B cell (primary cell): Measurements from ENCODE around the gene MTRF1. TPM values are rescaled to one million over a fixed set of nuclear protein-coding genes. Genes with fewer than 3 reads are reported as not detected.

Experiments
- ATAC-seq: fragments of 200-7000 bp; cut with Tn5 transposase; one replicate; pipeline ENCODE4 v1.10.0; 2021; ENCODE audit warnings: low read depth, mild to moderate bottlenecking, moderate number of reproducible peaks, moderate library complexity
- CTCF ChIA-PET: fragments of 350-600 bp; sonication (Branson Sonifier 250); formaldehyde crosslinking; loops from one replicate; lab custom pipeline; 2021; ENCODE audit warnings: antibody characterized with exemption, inconsistent platforms; lab: Charles Lee
- POLR2A ChIA-PET: fragments of 350-600 bp; sonication (Branson Sonifier 250); formaldehyde crosslinking; loops from one replicate; lab custom pipeline; 2021; ENCODE audit warnings: antibody characterized with exemption; lab: Charles Lee
- DNase-seq: peaks from one replicate; pipeline ENCODE4 v3.0.0; 2013
- H2AFZ ChIP-seq: 2 replicates; pipeline ENCODE4 v1.6.1; 2012; ENCODE audit warnings: mild to moderate bottlenecking, low read depth, low read length; ENCODE audit not compliant: insufficient read depth, poor library complexity, severe bottlenecking
- H3K27ac ChIP-seq, 2 donors: 1 replicate in 1 of 2; 2 replicates in 1 of 2; pipeline ENCODE4 v1.5.1; 2012 to 2013; ENCODE audit warnings: low read length in 2 of 2, mild to moderate bottlenecking in 2 of 2, moderate library complexity in 1 of 2
- H3K27me3 ChIP-seq, 4 experiments: fragments of 200-600 bp in 1 of 4; sonication (generic) in 1 of 4; replicated peaks in 1 of 4; 1 replicate in 2 of 4; 2 replicates in 2 of 4; pipeline versions ENCODE4 v1.6.1 to v1.7.0; 2013 to 2016; ENCODE audit warnings: low read length in 3 of 4, mild to moderate bottlenecking in 2 of 4, mixed read lengths in 1 of 4, moderate library complexity in 1 of 4; ENCODE audit not compliant: insufficient read depth in 4 of 4, control insufficient read depth in 3 of 4; ENCODE audit errors: control extremely low read depth in 1 of 4
- H3K36me3 ChIP-seq, 2 experiments: replicated peaks in 1 of 2; 1 replicate in 1 of 2; 2 replicates in 1 of 2; pipeline versions ENCODE4 v1.6.1 to v1.7.1; 2013; ENCODE audit warnings: low read length in 1 of 2; ENCODE audit not compliant: insufficient read depth in 2 of 2, control insufficient read depth in 1 of 2; ENCODE audit errors: control extremely low read depth in 1 of 2, extremely low read depth in 1 of 2
- H3K4me1 ChIP-seq, 2 donors: fragments of 200-600 bp in 1 of 2; sonication (generic) in 1 of 2; 1 replicate in 1 of 2; 2 replicates in 1 of 2; pipeline versions ENCODE4 v1.5.1 to v1.6.1; 2013 to 2017; ENCODE audit warnings: low read length in 2 of 2; ENCODE audit not compliant: control insufficient read depth in 2 of 2, insufficient read depth in 2 of 2
- H3K4me2 ChIP-seq: replicated peaks from 2 replicates; pipeline ENCODE3; 2012; ENCODE audit warnings: mild to moderate bottlenecking, low read depth, low read length; ENCODE audit not compliant: poor library complexity, severe bottlenecking
- H3K4me3 ChIP-seq, 5 experiments: fragments of 200-600 bp in 1 of 5; sonication (generic) in 1 of 5; 1 replicate in 3 of 5; 2 replicates in 2 of 5; pipeline versions ENCODE4 v1.5.1 to v1.7.0; 2011 to 2016; ENCODE audit warnings: low read length in 4 of 5, mild to moderate bottlenecking in 4 of 5, low read depth in 2 of 5, control low read depth in 1 of 5, moderate library complexity in 1 of 5; ENCODE audit not compliant: insufficient read depth in 1 of 5; ENCODE audit errors: control extremely low read depth in 1 of 5, extremely low read depth in 1 of 5
- H3K79me2 ChIP-seq: fragments of 200-600 bp; sonication (generic); one replicate; pipeline ENCODE4 v1.6.0; 2016; ENCODE audit warnings: low read length; ENCODE audit not compliant: control insufficient read depth, insufficient read depth
- H3K9ac ChIP-seq: fragments of 200-600 bp; sonication (generic); 2 replicates; pipeline ENCODE4 v1.6.1; 2017; ENCODE audit warnings: mild to moderate bottlenecking, low read length, moderate library complexity
- H3K9me3 ChIP-seq, 3 donors: one replicate each; pipeline versions ENCODE4 v1.6.1 to v1.7.1; 2013; ENCODE audit warnings: low read length in 2 of 3; ENCODE audit not compliant: control insufficient read depth in 2 of 3, insufficient read depth in 1 of 3; ENCODE audit errors: control extremely low read depth in 1 of 3
- H4K20me1 ChIP-seq: 2 replicates; pipeline ENCODE4 v1.6.0; 2012; ENCODE audit warnings: mild to moderate bottlenecking, low read length; ENCODE audit not compliant: insufficient read depth, control insufficient read depth, poor library complexity, severe bottlenecking
- H3K27ac Mint-ChIP-seq: one replicate; pipeline ENCODE4 v1.8.0; 2021; ENCODE audit warnings: mixed read lengths
- H3K27me3 Mint-ChIP-seq: one replicate; pipeline ENCODE4 v1.8.0; 2021; ENCODE audit warnings: mixed read lengths
- H3K4me1 Mint-ChIP-seq: one replicate; pipeline ENCODE4 v1.8.0; 2021; ENCODE audit warnings: mixed read lengths
- H3K4me3 Mint-ChIP-seq: one replicate; pipeline ENCODE4 v1.8.0; 2021; ENCODE audit warnings: mixed read lengths
- H3K9me3 Mint-ChIP-seq: one replicate; pipeline ENCODE4 v1.8.0; 2022; ENCODE audit warnings: mixed read lengths; ENCODE audit not compliant: insufficient read depth
- EZH2 ChIP-seq: IDR thresholded peaks from 2 replicates; pipeline ENCODE4 v1.6.1; 2012; ENCODE audit warnings: borderline replicate concordance, low read depth, mild to moderate bottlenecking, moderate library complexity, low read length; ENCODE audit not compliant: insufficient read depth, poor library complexity, severe bottlenecking
- WGBS: methylation state at CpG from one replicate; pipeline ENCODE4 v1.1.5; 2013; ENCODE audit warnings: missing lambda C conversion rate; ENCODE audit not compliant: insufficient coverage; 5-methylcytosine and 5-hydroxymethylcytosine counted together
- intact Hi-C: fragments of 100-400 bp; cut with micrococcal nuclease; formaldehyde crosslinking; loops from one replicate; pipeline ENCODE4 v1.10.0; 2022
- polyA plus RNA-seq: library from polyadenylated mRNA; depleted of rRNA; stranded (reverse); fragments of >200 nt; gene quantifications from 2 replicates; pipeline ENCODE4 v1.2.3, GENCODE V29; 2012
- total RNA-seq, 2 donors: library from RNA; stranded (reverse); fragments of 120-200 nt in 1 of 2; gene quantifications; 1 replicate in 1 of 2; 2 replicates in 1 of 2; pipeline versions ENCODE4 v1.2.3 to v1.2.4, GENCODE V29; 2013 to 2022
- TF ChIP-seq, protein P1 (sequence below): fragments of 200-600 bp; IDR thresholded peaks from one replicate; pipeline ENCODE4 v1.8.0; 2022; ENCODE audit warnings: antibody characterized with exemption, mild to moderate bottlenecking

Gene MTRF1
- total and polyA plus RNA-seq, 2 donors (not counting 1 experiment from before 2014, with no cell fraction given): 24.4 to 36.0 TPM

DNA sequence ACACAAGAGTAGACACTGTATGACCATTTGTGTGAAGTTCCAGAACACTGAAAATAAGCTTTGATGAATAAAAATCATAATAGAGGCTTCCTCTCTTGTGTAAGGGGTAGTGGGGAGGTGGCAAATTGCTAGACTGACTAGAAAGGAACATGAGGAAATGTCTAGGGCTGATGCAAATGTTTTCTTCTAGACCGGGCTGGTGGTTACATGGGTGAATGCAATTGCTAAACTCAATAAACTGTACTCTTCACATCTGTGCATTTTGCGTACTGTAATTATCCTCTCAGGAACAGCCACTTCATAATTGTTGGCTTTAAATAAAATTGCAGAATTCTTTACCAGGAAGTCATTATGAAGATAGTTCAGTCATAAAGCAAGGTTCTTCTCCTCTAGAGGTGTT, 63.9 kb downstream of the MTRF1 start:
- H3K27ac Mint-ChIP-seq: peak overlapping the region; percentile 98
- Histone ChIP-seq H3K9me3 (peaks cover 0 to 7% (median 2%) of the 10 kb centered on the region in 3 donors), H3K4me2 (peak overlapping the region; percentile 66), H3K27me3 (no peaks in the 10 kb centered on the region), H3K36me3 (no peaks in the 10 kb centered on the region), H3K4me3 (peak overlapping the region in 2 of 5 experiments; percentile 5 to 47), H2AFZ (peak overlapping the region; percentile 3), H3K79me2 (no peaks in the 10 kb centered on the region), H3K27ac (peak overlapping the region; percentile 71 to 100), H3K4me1 (peaks cover 35% of the 10 kb centered on the region in 2 donors), H3K9ac (peak overlapping the region; percentile 69), H4K20me1 (no peaks in the 10 kb centered on the region)
- CTCF ChIA-PET: interaction anchor here (1.0 to 1.9 kb wide), 2 partner anchors 21 to 23 kb away, joined by 5 to 15 read pairs; no protein-coding TSS in a partner anchor
- H3K4me1 Mint-ChIP-seq: peaks cover 42% of the 10 kb centered on the region
- peak; percentile 89 for ATAC-seq
- WGBS: no CpG with 5 or more reads among the region's 2 CpGs
- intact Hi-C loops: loop anchor here (1.0 to 10.0 kb wide), 7 partner anchors 23 to 1175 kb away; partner anchors contain the start of genes KBTBD6 and MTRF1
- POLR2A ChIA-PET: interaction anchor here (2.4 kb wide), 1 partner anchor 139 kb away, joined by 11 read pairs; the partner anchor contains the start of gene WBP4
- H3K27me3 Mint-ChIP-seq: no peaks in the 10 kb centered on the region
- TF ChIP-seq EZH2: no peak
- TF ChIP-seq, protein P1, sequence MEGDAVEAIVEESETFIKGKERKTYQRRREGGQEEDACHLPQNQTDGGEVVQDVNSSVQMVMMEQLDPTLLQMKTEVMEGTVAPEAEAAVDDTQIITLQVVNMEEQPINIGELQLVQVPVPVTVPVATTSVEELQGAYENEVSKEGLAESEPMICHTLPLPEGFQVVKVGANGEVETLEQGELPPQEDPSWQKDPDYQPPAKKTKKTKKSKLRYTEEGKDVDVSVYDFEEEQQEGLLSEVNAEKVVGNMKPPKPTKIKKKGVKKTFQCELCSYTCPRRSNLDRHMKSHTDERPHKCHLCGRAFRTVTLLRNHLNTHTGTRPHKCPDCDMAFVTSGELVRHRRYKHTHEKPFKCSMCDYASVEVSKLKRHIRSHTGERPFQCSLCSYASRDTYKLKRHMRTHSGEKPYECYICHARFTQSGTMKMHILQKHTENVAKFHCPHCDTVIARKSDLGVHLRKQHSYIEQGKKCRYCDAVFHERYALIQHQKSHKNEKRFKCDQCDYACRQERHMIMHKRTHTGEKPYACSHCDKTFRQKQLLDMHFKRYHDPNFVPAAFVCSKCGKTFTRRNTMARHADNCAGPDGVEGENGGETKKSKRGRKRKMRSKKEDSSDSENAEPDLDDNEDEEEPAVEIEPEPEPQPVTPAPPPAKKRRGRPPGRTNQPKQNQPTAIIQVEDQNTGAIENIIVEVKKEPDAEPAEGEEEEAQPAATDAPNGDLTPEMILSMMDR: no peak
- peak overlapping the region; percentile 51 for H3K4me3 Mint-ChIP-seq
- H3K9me3 Mint-ChIP-seq: peaks cover 5% of the 10 kb centered on the region
- peak; percentile 88 for DNase-seq

- Histone ChIP-seq H3K4me2 (peak overlapping the region; percentile 66), H3K4me3 (peak overlapping the region in 2 of 5 experiments; percentile 5 to 47), H4K20me1 (no peaks in the 10 kb centered on the region), H2AFZ (peak overlapping the region; percentile 3), H3K27ac (peak overlapping the region; percentile 71 to 100), H3K79me2 (peaks cover 1% of the 10 kb centered on the region), H3K9ac (peak overlapping the region; percentile 69), H3K4me1 (peaks cover 35 to 37% of the 10 kb centered on the region in 2 donors), H3K9me3 (peaks cover 0 to 7% (median 2%) of the 10 kb centered on the region in 3 donors), H3K27me3 (no peaks in the 10 kb centered on the region), H3K36me3 (no peaks in the 10 kb centered on the region)
- ATAC-seq (peak; percentile 28), DNase-seq (peak; percentile 80)
- no peak for TF ChIP-seq EZH2
- TF ChIP-seq, protein P1: no peak
- Mint-ChIP-seq H3K4me3 (peak overlapping the region; percentile 51), H3K4me1 (peaks cover 47% of the 10 kb centered on the region), H3K9me3 (peaks cover 5% of the 10 kb centered on the region), H3K27ac (peak overlapping the region; percentile 98), H3K27me3 (no peaks in the 10 kb centered on the region)
- WGBS: no CpG with 5 or more reads among the region's 5 CpGs
- POLR2A ChIA-PET: interaction anchor here (2.4 kb wide), 1 partner anchor 138 kb away, joined by 11 read pairs; the partner anchor contains the start of gene WBP4
- intact Hi-C loops: loop anchor here (1.0 to 10.0 kb wide), 7 partner anchors 23 to 1176 kb away; partner anchors contain the start of genes KBTBD6 and MTRF1
- CTCF ChIA-PET: interaction anchor here (0.5 to 1.9 kb wide), 3 partner anchors 21 to 366 kb away, joined by 5 to 15 read pairs (median 6); no protein-coding TSS in a partner anchor
Observed at GRCh38 chr13:41199079-41199478, 64.3 kb downstream of the MTRF1 start.
